GM18870 (cell line): Measurements from ENCODE around the gene FGF14.

Source experiments
- ATAC-seq: cut with Tn5 transposase; IDR thresholded peaks from one replicate; pipeline ENCODE4 v1.9.1; 2021; ENCODE audit warnings: moderate library complexity; ENCODE audit not compliant: unreplicated experiment

FGF14 gene

GRCh38 chr13:101942038-101942437 is 459.8 kb downstream of the FGF14 start:
- peak; percentile 55 for ATAC-seq

GRCh38 chr13:101941095-101941783 is 460.6 kb downstream of the FGF14 start:
- ATAC-seq = no peak

DNA sequence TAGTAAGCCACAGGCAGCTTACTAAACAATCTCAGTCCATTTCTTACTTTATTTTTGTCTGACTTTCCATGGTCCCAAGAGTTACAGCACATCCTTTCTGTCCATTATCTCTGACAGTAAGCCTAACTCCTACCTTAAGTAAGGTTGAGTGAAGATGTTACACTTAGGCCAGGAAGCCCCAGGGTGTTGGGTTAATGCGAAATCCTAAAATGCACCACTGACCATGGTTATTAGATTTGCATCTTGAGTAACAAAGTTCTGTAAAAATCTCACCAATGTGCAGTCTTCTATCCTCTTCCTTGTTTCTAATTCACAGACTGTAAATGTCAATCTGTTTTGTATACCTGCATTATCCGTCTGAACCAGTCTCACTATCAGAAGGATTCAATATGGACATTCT is 462.5 kb downstream of the FGF14 start:
- no peak for ATAC-seq

DNA sequence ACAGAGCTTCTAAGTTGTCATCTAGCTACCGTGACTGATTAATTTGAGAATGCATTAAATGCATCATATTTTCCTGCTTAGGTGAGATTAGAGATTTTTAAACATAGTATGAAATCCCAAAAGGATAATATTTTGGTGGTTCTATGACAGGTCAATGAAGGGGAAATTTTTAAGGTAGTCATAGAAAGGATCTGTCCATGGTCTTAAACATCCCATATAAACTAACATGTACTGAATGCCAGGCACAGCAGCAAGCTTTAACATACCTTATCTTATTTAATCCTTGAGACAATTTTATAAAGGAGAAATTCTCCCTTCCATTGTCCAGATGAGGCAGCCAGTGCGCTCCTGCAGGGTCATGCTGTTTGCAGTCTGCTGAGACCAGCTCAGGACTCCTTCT is 466.0 kb downstream of the FGF14 start:
- ATAC-seq = no peak

DNA sequence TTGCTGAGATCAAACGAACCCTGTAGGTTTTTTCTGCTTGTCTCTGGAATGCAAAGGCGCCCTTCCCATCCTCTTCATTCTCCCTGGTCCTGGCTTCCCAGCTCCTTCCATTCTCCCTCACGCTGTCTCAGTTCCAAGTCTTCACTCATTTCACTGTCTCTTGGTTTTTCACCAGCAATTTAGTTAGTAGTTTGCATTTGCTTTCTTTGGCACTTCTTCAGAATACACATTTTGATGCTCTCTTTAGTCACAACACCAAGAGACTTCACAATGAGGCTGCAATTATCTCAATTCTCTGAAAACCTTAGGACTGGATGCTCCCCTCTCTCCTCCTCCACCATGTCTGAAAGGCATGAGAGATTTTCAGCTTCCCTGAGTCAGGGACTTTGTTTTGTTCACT is 470.7 kb downstream of the FGF14 start:
- ATAC-seq = no peak

DNA sequence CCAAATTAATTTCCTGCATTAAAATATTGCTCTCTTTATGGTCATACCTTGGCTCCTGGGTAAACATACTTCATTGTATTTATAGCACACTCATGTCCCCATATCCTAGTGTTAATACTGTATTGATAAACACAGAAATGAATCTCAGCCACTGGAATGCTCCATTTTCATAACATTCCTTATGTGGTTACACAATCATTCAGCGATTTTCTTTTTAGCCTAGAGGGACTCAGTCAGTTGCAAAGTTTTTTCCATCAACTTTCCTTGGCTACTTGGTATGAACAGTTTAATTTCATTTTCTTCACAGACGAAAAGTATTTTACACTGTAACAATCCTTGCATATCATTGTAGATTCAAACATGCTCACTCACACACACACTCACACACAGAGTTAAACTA is 471.5 kb downstream of the FGF14 start:
- no peak for ATAC-seq

- ATAC-seq = no peak
Measured at GRCh38 chr13:101925731-101926130, 476.1 kb downstream of the FGF14 start.

- ATAC-seq = no peak
Measured at GRCh38 chr13:101919541-101920181, 482.2 kb downstream of the FGF14 start.

- ATAC-seq = no peak
Measured at GRCh38 chr13:101917833-101918661, 483.8 kb downstream of the FGF14 start.

DNA sequence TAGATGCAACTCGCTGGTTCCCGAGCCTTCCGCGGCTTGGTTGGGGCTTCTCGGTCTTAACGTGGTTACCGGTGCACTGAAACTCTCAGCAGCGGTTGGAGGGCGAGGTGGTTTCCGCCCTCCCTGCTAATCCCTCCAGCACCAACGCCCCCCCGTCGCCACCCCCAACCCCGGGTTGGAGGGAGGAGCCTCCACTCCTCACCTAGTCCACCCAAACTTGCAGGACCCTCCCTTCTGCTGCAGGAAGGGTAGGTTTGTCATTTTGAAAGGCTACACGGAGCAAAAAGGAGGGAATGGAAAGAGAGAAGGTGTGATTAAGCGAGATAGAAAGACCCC is 484.4 kb downstream of the FGF14 start:
- ATAC-seq = no peak

DNA sequence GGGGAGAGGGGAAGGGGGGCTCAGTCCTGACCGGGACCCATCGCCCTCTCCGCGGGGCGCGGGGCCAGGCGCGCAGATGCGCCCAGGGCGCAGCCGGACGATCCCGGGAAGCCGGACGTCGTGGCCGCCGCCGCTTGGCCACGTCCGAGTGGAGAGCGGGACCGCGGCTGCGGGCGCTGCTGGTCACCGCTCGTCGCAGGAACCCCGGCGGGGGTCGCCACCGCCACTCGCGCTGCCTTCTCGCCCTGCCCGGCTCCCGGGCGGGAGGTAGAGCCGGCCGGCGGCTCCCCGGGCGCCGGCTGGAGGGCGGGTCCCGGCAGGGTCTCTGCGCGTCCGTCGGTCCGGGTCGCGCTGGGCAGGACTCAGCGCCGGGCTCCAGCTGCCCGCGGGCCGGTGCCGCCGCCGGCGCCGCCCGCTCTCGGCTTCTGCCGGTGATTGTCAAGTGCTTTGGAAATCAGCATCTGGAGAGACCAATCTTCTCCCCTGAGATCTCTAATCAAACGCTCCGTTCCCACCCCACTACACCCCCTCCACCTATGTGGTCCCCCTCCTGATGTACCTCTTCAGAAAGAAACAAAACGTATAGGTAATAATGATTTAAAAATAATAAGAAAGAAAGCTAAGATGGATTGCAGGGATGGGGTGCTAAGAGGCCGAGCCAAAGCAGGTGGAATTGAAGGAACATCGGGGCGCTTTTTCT is 484.9 kb downstream of the FGF14 start:
- ATAC-seq = no peak

DNA sequence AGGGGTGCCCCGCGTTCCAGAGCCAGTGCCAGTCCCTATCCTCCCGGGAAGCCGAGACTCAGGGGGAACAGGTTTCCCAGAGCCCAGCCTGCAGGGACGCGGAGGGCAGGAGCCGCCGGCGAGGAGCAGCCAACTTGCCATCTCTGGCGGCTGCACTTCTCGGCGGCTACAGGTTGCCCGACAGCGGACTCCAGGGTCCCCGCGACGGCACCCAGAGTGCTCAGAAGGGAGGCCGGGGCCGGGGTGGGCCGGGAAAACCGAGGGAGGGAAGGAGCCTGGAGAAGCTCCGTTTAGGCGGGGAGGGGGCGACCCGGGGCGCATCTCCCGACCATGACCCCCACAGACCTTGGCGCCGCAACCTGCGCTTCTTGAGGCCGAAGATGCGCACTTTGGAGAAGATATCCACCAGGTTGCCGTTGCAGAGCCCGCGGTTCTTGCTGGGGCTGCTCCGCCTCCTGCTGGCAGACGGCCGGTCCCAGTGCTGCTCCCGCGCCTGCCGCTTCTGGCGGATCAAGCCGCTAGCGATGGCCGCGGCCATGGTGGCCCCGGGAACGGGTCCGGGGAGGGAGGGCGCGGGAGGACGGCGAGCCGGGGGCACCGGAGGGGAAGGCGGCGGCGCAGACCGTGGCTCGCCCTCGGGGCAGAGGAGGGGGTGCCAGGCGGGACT is 485.6 kb downstream of the FGF14 start:
- ATAC-seq = no peak

DNA sequence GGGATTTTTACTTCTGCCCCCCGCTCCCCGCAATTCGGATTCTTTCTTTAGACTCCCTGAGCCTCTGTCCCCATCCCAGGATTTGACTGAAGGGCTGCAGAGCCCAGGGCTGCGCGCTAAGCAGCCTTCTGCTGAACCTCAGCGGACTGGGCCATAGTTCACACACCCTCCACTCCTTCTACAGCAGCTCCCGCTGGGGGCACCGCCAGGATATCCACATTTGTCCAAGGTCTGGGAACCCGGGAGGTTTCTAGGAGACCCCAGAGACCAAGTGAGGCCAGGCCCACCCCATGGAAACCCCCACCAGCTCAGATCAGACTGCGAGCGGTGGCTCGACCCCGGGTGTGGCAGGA is 486.1 kb downstream of the FGF14 start:
- ATAC-seq = no peak

GRCh38 chr13:101915331-101915730 is 486.5 kb downstream of the FGF14 start:
- no peak for ATAC-seq

DNA sequence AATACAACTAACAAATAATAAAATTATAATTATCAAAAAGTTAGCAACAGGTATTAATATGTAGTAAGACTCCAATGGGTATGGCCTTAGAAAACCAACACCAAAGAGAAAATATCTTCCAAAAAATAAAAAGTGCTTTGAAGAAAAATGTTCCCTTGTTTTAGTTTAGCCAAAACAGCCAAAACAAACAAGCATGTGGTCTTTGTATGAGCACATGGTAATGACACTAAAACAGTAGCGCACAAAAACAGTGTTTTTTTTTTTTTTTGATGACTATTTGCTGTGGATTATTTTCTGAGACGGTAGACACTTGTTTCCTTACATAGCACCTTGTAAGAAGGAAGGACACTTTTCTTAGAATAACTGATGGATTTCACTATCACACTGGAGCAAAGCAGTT is 490.1 kb downstream of the FGF14 start:
- ATAC-seq = no peak

DNA sequence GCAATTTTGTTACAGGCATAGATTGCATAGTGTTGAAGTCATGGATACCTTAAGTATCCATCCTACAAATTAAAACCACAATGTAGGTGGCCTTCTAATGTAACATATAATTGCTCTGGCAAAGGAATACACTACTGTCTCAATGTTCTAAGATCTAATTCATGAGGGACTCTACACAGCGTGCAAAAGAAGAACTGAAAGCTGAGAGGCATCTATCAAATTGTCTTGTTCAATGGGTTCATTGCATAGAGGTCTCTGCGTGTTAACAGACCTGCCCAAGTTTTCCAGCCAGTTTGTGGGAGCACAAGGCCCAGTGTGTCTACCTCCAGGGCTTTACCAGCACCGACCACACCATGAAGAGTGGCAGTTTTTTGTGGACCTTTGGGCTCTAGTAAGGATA is 498.0 kb downstream of the FGF14 start:
- no peak for ATAC-seq

DNA sequence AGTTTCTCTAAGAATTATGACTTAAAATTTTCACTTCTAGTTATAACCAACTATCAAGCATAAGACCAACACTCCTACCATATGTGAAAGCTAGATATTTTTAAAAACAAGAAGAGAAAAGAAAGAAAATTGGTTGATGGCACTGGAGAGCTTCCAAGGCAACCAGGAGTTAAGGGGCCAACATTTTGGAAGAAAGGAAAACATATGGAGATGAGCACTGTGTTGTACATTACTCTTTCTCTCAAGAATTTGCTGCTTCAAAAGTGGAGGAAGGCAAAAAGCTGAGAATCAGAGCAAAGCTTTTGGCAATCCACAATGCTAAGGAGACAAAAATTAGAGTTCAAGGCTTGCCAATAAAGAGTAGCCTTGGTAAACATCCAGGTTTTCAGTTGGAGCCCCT is 503.2 kb downstream of the FGF14 start:
- no peak for ATAC-seq

DNA sequence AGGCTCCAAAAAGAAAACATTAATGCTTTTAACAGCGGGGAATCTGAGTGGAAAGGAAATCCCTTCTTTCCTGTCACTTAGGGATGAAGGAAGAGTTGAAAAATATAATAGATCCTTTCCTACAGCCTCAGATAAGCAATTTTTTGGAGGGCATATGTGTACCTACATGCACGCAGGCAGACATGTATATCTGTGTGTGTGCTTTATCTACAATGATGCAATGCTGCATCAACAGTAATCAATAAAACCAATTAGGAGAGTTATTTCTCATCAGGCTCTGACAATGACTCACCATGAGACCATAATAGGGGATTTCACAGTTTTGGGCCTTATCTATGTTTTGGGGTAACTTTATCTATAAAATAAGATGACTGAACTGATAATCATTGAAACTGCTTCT is 505.3 kb downstream of the FGF14 start:
- ATAC-seq = no peak

- no peak for ATAC-seq
Measured at GRCh38 chr13:101893021-101893420, 508.8 kb downstream of the FGF14 start.

DNA sequence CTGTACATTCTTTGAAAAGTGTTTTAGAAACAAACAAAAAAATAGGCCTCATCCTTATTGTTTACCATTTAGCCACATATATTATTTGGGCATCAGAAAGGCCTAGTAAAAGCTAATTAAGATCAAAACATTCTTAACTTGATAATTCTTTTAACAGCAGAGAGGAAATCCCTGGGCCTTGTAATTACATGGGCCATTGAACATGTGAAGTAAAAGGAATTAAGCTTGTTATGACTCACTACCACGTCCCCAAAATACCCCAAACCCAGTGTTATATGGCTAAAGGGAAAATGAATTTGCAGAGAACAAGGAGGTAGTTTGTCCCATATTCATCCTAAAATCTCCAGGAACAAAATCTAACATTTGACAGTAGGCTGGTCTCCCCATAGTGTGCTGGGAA is 509.6 kb downstream of the FGF14 start:
- no peak for ATAC-seq

- no peak for ATAC-seq
Measured at GRCh38 chr13:101881593-101881992, 520.3 kb downstream of the FGF14 start.
